Thyroid gland (tissue), 4 donors: Measurements from ENCODE around the gene SCD5.

Experiments used
- POLR2A ChIP-seq, 2 donors: fragments of 450-650 bp; IDR thresholded peaks; one replicate each; pipeline ENCODE4 v1.6.1; 2017; ENCODE audit warnings: antibody characterized with exemption in 2 of 2, mild to moderate bottlenecking in 2 of 2, moderate library complexity in 1 of 2
- TF ChIP-seq, protein P1 (sequence below), 6 experiments: fragments of 200-600 bp in 3 of 6; fragments of 450-650 bp in 3 of 6; sonication (generic) in 3 of 6; IDR thresholded peaks; one replicate each; pipeline ENCODE4 v1.5.1; 2016 to 2019; ENCODE audit warnings: antibody characterized with exemption in 6 of 6, mild to moderate bottlenecking in 2 of 6, inconsistent platforms in 1 of 6, moderate library complexity in 1 of 6

DNA sequence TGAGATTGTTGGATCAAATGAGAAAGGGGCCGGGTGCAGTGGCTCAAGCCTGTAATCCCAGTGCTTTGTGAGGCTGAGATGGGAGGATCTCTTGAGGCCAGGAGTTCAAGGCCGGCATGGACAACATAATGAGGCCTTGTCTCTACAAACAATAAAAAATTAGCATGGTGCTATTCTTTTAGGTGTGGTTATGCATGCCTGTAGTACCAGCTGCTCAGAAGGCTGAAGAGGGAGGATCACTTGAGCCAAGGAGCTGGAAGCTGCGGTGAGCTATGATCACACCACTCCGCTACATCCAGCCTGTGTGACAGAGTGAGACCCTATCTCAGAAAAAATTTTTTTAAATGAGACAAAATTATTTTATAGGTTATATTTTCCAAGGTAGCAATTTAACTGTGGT, 187.1 kb downstream of the SCD5 start:
- TF ChIP-seq, protein P1, sequence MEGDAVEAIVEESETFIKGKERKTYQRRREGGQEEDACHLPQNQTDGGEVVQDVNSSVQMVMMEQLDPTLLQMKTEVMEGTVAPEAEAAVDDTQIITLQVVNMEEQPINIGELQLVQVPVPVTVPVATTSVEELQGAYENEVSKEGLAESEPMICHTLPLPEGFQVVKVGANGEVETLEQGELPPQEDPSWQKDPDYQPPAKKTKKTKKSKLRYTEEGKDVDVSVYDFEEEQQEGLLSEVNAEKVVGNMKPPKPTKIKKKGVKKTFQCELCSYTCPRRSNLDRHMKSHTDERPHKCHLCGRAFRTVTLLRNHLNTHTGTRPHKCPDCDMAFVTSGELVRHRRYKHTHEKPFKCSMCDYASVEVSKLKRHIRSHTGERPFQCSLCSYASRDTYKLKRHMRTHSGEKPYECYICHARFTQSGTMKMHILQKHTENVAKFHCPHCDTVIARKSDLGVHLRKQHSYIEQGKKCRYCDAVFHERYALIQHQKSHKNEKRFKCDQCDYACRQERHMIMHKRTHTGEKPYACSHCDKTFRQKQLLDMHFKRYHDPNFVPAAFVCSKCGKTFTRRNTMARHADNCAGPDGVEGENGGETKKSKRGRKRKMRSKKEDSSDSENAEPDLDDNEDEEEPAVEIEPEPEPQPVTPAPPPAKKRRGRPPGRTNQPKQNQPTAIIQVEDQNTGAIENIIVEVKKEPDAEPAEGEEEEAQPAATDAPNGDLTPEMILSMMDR (IDR thresholded peaks at IDR 0.05), result no peak
- TF ChIP-seq POLR2A (IDR thresholded peaks at IDR 0.05), result no peak
